ENCODE measurements around the gene DAPL1. TPM values are rescaled to one million over a fixed set of nuclear protein-coding genes. Genes with fewer than 3 reads are reported as not detected.

Gene DAPL1
- total and polyA plus RNA-seq, 10 of the 15 experiments (the other 5 are each of a cell fraction or from before 2014, with no cell fraction given) = not detected

DNA sequence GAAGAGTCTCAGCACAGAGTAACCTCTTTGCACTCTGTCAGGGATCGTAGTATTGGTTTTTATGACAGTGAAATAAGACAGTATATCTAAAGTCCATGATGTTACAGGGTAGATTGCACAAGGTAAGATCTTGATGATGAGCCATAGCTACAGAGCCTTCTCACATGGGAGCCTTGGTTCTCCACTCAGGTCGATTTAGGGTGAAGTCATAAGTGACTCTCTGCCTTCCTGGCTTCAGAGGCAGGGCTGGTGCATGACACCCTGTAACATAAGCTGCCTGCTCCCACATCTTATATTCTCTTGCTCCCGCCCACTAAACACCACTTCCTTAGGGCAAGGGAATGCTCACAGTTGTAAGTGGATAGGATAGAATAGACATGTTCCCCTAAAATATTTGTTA lies 13.3 kb downstream of the DAPL1 start (continued):
- TF ChIP-seq, protein P1, sequence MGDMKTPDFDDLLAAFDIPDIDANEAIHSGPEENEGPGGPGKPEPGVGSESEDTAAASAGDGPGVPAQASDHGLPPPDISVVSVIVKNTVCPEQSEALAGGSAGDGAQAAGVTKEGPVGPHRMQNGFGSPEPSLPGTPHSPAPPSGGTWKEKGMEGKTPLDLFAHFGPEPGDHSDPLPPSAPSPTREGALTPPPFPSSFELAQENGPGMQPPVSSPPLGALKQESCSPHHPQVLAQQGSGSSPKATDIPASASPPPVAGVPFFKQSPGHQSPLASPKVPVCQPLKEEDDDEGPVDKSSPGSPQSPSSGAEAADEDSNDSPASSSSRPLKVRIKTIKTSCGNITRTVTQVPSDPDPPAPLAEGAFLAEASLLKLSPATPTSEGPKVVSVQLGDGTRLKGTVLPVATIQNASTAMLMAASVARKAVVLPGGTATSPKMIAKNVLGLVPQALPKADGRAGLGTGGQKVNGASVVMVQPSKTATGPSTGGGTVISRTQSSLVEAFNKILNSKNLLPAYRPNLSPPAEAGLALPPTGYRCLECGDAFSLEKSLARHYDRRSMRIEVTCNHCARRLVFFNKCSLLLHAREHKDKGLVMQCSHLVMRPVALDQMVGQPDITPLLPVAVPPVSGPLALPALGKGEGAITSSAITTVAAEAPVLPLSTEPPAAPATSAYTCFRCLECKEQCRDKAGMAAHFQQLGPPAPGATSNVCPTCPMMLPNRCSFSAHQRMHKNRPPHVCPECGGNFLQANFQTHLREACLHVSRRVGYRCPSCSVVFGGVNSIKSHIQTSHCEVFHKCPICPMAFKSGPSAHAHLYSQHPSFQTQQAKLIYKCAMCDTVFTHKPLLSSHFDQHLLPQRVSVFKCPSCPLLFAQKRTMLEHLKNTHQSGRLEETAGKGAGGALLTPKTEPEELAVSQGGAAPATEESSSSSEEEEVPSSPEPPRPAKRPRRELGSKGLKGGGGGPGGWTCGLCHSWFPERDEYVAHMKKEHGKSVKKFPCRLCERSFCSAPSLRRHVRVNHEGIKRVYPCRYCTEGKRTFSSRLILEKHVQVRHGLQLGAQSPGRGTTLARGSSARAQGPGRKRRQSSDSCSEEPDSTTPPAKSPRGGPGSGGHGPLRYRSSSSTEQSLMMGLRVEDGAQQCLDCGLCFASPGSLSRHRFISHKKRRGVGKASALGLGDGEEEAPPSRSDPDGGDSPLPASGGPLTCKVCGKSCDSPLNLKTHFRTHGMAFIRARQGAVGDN (IDR thresholded peaks at IDR 0.05) = no peak
- TF ChIP-seq LARP7 (IDR thresholded peaks at IDR 0.05) (no peak), CREB1 (IDR thresholded peaks at IDR 0.05; ENCODE audit: low read depth) (no peak)

DNA sequence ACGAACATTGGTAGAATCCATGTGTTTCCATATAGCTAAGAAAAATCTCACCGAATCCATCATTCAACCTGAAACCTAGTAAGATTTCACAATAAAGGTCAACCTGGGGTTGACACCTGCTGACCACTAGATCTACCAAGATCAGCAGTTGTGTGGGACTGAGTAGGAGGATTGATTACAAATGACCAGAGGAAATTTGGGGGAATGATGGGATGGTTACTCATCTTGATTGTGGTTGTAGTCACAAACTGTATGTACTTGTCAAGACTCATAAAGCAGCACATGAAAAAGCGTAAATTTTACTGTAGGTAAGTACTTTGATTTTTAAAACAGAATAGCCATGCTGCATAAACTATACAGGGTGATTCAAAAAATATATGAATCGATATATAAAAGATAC lies 14.7 kb downstream of the DAPL1 start:
- Histone ChIP-seq H4K20me1 (ENCODE audit: control insufficient read depth, insufficient read depth) (no peaks in the 10 kb centered on the region), H3K4me3 (no peak overlapping the region), H3K9me3 (replicated peaks; ENCODE audit: control insufficient read depth, insufficient read depth, low read length) (no peaks in the 10 kb centered on the region), H3K27me3 (replicated peaks in 1 of 2; ENCODE audit: control insufficient read depth in 2 of 2, insufficient read depth in 2 of 2, low read length in 1 of 2) (peaks cover 0 to 2% of the 10 kb centered on the region in 2 experiments; a peak in 1 of 4 replicates), H3K9ac (ENCODE audit: control insufficient read depth, insufficient read depth, low read length) (no peak overlapping the region), H3K79me2 (ENCODE audit: control insufficient read depth, insufficient read depth, low read length) (no peaks in the 10 kb centered on the region), H2AFZ (ENCODE audit: control insufficient read depth, low read depth, low read length) (no peak overlapping the region), H3K4me2 (ENCODE audit: control insufficient read depth, insufficient read depth) (no peak overlapping the region), H3K4me1 (ENCODE audit: control insufficient read depth, insufficient read depth, low read length) (no peaks in the 10 kb centered on the region), H3K27ac (ENCODE audit: control insufficient read depth, insufficient read depth) (no peak overlapping the region), H3K36me3 (ENCODE audit: control insufficient read depth in 2 of 2, insufficient read depth in 2 of 2, low read length in 1 of 2) (no peaks in the 10 kb centered on the region)
- BruUV-seq (replicated peaks) = no TSS peak
- in situ Hi-C loops (cut with MboI) (no loop called here), intact Hi-C loops (cut with micrococcal nuclease; ENCODE audit: unreplicated experiment) (no loop called here)
- 25% methylated on average over 4 of the region's 4 CpGs for WGBS (ENCODE audit: insufficient coverage, insufficient replicate concordance, low lambda C conversion rate, missing lambda C conversion rate)
- POLR2A ChIA-PET = no interaction called here
- RAD21 ChIA-PET (ENCODE audit: unreplicated experiment) = no interaction called here
- SMC1A ChIA-PET (ENCODE audit: uncharacterized antibody, unreplicated experiment) = no interaction called here
- CTCF ChIA-PET = no interaction called here
- ATAC-seq = no peak
- no peak for FAIRE-seq
- DNase-seq (ENCODE audit: low read depth, low spot score) = no peak
- no peak for TF ChIP-seq SMAD1 (IDR thresholded peaks at IDR 0.05; ENCODE audit: low read depth, partially characterized antibody)
- TF ChIP-seq CBX5 (IDR thresholded peaks at IDR 0.05; ENCODE audit: low read depth) = no peak
- TF ChIP-seq STAT3 (IDR thresholded peaks at IDR 0.05; ENCODE audit: low read depth, low read length) = no peak
- TF ChIP-seq CHD1 (IDR thresholded peaks at IDR 0.05; ENCODE audit: low read depth, low read length) = no peak
- no peak for TF ChIP-seq NR2C1 (IDR thresholded peaks at IDR 0.05)
- TF ChIP-seq, protein P2, sequence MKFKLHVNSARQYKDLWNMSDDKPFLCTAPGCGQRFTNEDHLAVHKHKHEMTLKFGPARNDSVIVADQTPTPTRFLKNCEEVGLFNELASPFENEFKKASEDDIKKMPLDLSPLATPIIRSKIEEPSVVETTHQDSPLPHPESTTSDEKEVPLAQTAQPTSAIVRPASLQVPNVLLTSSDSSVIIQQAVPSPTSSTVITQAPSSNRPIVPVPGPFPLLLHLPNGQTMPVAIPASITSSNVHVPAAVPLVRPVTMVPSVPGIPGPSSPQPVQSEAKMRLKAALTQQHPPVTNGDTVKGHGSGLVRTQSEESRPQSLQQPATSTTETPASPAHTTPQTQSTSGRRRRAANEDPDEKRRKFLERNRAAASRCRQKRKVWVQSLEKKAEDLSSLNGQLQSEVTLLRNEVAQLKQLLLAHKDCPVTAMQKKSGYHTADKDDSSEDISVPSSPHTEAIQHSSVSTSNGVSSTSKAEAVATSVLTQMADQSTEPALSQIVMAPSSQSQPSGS (IDR thresholded peaks at IDR 0.05; ENCODE audit: low read length) = no peak
- TF ChIP-seq ZNF24 (IDR thresholded peaks at IDR 0.05) = no peak
- TF ChIP-seq, protein P3, sequence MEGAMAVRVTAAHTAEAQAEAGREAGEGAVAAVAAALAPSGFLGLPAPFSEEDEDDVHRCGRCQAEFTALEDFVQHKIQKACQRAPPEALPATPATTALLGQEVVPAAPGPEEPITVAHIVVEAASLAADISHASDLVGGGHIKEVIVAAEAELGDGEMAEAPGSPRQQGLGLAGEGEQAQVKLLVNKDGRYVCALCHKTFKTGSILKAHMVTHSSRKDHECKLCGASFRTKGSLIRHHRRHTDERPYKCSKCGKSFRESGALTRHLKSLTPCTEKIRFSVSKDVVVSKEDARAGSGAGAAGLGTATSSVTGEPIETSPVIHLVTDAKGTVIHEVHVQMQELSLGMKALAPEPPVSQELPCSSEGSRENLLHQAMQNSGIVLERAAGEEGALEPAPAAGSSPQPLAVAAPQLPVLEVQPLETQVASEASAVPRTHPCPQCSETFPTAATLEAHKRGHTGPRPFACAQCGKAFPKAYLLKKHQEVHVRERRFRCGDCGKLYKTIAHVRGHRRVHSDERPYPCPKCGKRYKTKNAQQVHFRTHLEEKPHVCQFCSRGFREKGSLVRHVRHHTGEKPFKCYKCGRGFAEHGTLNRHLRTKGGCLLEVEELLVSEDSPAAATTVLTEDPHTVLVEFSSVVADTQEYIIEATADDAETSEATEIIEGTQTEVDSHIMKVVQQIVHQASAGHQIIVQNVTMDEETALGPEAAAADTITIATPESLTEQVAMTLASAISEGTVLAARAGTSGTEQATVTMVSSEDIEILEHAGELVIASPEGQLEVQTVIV (IDR thresholded peaks at IDR 0.05; ENCODE audit: borderline replicate concordance, partially characterized antibody) = no peak

All from GM12878 (cell line).